Parathyroid adenoma (tissue), 2 donors: ENCODE data around the gene STARD8.

Experiments used
- H2AFZ ChIP-seq: fragments of 300-600 bp; sonication (generic); one replicate; pipeline ENCODE4 v1.7.0; 2017; ENCODE audit warnings: antibody characterized with exemption, mild to moderate bottlenecking
- H3K27ac ChIP-seq: fragments of 300-600 bp; sonication (generic); one replicate; pipeline ENCODE4 v1.7.0; 2017
- H3K27me3 ChIP-seq: fragments of 300-600 bp; sonication (generic); one replicate; pipeline ENCODE4 v1.7.0; 2017; ENCODE audit warnings: low read length; ENCODE audit not compliant: control insufficient read depth, insufficient read depth
- H3K36me3 ChIP-seq: fragments of 300-600 bp; sonication (generic); one replicate; pipeline ENCODE4 v1.7.0; 2017; ENCODE audit warnings: low read length; ENCODE audit not compliant: control insufficient read depth, insufficient read depth
- H3K4me1 ChIP-seq: fragments of 300-600 bp; sonication (generic); one replicate; pipeline ENCODE4 v1.7.0; 2017; ENCODE audit warnings: control low read depth
- H3K4me2 ChIP-seq: fragments of 300-600 bp; sonication (generic); one replicate; pipeline ENCODE4 v1.7.0; 2017; ENCODE audit warnings: low read length
- H3K4me3 ChIP-seq: fragments of 300-600 bp; sonication (generic); one replicate; pipeline ENCODE4 v1.7.0; 2017; ENCODE audit warnings: low read depth, low read length
- H3K79me2 ChIP-seq: fragments of 300-600 bp; sonication (generic); one replicate; pipeline ENCODE4 v1.7.0; 2017; ENCODE audit warnings: control low read depth
- H3K9ac ChIP-seq: fragments of 300-600 bp; sonication (generic); one replicate; pipeline ENCODE4 v1.7.0; 2017; ENCODE audit warnings: mild to moderate bottlenecking
- H3K9me3 ChIP-seq: fragments of 300-600 bp; sonication (generic); one replicate; pipeline ENCODE4 v1.7.0; 2017; ENCODE audit warnings: low read length; ENCODE audit not compliant: control insufficient read depth
- TF ChIP-seq, protein P1 (sequence below): fragments of 300-600 bp; sonication (generic); IDR thresholded peaks from one replicate; pipeline ENCODE4 v1.7.0; 2017; ENCODE audit warnings: antibody characterized with exemption, mild to moderate bottlenecking
- donor health status: primary hyperparathyroidism.

Gene STARD8

DNA sequence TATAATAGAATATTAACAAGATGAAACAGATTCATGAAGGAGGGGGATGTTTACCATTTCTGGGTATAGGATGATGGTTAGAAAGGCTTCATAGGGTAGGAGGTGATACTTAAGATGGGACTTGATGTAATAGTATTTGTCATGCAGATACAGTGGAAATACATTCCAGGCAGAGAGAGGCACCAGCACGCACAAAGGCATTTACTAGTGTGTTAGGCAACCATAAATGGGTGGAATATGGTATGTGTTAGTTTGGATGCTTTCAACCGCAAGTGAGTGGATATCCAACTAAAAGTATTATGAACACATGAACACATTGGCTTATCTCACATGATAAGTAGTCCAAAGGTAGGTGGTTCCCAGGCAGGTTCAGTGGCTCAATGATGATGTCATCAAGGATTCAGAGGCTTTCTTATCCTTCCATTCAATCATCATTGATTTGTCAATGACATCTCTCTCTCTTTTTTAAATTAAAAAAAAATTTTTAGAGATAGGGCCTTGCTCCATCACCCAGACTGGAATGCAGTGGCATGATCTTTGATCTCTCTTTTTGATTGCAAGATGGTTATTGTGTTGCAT is 12.7 kb upstream of the STARD8 start:
- H3K4me1 ChIP-seq, result no peaks in the 10 kb centered on the region
- H3K36me3 ChIP-seq, result no peaks in the 10 kb centered on the region
- no peaks in the 10 kb centered on the region for H3K79me2 ChIP-seq
- H3K4me2 ChIP-seq, result no peak overlapping the region
- TF ChIP-seq, protein P1, sequence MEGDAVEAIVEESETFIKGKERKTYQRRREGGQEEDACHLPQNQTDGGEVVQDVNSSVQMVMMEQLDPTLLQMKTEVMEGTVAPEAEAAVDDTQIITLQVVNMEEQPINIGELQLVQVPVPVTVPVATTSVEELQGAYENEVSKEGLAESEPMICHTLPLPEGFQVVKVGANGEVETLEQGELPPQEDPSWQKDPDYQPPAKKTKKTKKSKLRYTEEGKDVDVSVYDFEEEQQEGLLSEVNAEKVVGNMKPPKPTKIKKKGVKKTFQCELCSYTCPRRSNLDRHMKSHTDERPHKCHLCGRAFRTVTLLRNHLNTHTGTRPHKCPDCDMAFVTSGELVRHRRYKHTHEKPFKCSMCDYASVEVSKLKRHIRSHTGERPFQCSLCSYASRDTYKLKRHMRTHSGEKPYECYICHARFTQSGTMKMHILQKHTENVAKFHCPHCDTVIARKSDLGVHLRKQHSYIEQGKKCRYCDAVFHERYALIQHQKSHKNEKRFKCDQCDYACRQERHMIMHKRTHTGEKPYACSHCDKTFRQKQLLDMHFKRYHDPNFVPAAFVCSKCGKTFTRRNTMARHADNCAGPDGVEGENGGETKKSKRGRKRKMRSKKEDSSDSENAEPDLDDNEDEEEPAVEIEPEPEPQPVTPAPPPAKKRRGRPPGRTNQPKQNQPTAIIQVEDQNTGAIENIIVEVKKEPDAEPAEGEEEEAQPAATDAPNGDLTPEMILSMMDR, result no peak
- no peaks in the 10 kb centered on the region for H3K9me3 ChIP-seq
- H3K27me3 ChIP-seq, result no peaks in the 10 kb centered on the region
- no peak overlapping the region for H2AFZ ChIP-seq
- H3K4me3 ChIP-seq, result no peak overlapping the region
- no peak overlapping the region for H3K27ac ChIP-seq
- H3K9ac ChIP-seq, result no peak overlapping the region

DNA sequence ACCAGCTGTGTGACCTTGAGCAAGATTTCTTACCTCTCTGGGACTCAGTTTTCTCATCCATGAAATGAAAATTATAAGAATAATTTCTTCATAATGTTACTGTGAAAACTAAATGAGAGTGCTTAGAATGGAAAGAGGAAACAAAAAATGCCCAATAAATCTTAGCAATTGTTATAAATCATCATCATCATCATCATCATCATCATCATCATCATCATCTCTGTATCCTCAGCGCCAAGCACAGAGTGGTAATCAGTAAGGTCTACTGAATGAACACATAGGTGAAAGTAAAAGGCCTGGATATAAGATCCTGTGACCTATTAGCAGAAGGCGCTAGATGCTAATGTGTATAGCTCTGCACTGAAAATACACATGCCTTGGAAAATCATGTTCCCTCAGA is 6.8 kb upstream of the STARD8 start:
- Histone ChIP-seq H3K4me2 (no peak overlapping the region), H3K4me3 (no peak overlapping the region), H3K27ac (no peak overlapping the region), H3K4me1 (no peaks in the 10 kb centered on the region), H3K79me2 (no peaks in the 10 kb centered on the region), H2AFZ (no peak overlapping the region), H3K36me3 (no peaks in the 10 kb centered on the region), H3K9me3 (no peaks in the 10 kb centered on the region), H3K27me3 (no peaks in the 10 kb centered on the region), H3K9ac (no peak overlapping the region)
- TF ChIP-seq, protein P1, result no peak

DNA sequence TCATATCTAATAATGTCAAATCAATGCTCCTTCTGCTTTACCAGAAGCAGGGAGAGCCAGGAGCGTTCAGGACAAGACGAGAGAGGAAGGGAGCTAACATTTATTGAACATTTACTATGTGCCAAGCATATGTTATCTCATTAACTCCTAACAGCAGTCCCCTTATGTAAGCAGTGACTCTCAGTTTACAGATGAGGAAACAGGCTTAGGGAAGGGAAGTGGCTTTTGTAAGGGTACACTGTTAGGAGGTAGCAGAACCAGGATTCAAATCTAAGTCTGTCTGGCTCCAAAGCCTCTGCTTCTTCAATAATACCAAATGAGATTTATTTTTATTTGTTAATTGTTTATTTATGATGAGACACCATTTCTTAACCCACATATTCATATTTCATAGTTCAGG is 2.6 kb upstream of the STARD8 start:
- Histone ChIP-seq H3K36me3 (no peaks in the 10 kb centered on the region), H3K27ac (no peak overlapping the region), H3K4me2 (no peak overlapping the region), H3K4me1 (no peaks in the 10 kb centered on the region), H3K4me3 (no peak overlapping the region), H2AFZ (no peak overlapping the region), H3K27me3 (no peaks in the 10 kb centered on the region), H3K9me3 (no peaks in the 10 kb centered on the region), H3K9ac (no peak overlapping the region), H3K79me2 (no peaks in the 10 kb centered on the region)
- TF ChIP-seq, protein P1, result no peak

DNA sequence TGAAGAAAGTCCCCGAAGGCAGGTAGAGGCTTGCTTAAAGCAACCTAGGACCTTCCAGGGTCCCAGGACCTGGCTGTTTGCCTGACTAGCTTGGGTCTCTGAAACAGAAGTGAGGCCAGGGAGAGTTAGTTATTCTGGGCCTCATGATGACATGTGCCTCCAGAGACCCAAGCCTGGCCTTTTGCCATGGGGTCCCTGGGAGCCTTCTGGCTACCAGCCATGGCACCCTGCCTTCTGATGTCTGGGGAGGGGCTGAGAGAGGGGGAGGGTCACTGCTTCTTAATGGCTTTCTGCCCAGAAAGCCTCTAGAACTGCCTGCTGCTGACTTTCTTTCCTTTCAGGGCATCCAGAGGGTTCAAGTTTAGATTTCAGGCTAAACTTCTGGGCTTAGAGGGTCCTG is 1.0 kb upstream of the STARD8 start:
- Histone ChIP-seq H3K9me3 (no peaks in the 10 kb centered on the region), H3K27ac (no peak overlapping the region), H3K9ac (no peak overlapping the region), H3K79me2 (no peaks in the 10 kb centered on the region), H3K36me3 (no peaks in the 10 kb centered on the region), H3K4me2 (no peak overlapping the region), H3K4me3 (no peak overlapping the region), H2AFZ (no peak overlapping the region), H3K27me3 (no peaks in the 10 kb centered on the region), H3K4me1 (no peaks in the 10 kb centered on the region)
- TF ChIP-seq, protein P1, result no peak

DNA sequence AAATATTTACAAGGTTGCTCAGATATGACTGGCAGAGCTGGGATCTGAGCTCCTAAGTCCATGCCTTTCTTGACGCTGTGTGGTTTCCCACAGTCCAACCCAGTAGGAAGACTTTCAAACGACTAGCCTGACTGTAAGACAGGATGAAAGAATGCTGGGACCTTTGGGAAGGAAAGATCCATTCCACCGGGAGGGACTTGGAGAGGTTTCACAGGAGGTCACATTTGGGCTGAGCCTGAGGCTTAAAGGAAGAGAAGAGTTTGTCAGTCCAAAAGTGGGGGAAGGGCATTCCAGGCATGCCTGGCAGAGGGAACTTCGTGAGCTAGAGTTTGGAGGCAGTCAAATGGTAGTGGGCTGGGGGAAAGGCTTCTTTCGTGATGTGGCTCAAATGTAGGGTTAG is 1.5 kb downstream of the STARD8 start:
- Histone ChIP-seq H2AFZ (no peak overlapping the region), H3K27ac (no peak overlapping the region), H3K79me2 (no peaks in the 10 kb centered on the region), H3K4me2 (no peak overlapping the region), H3K9me3 (no peaks in the 10 kb centered on the region), H3K36me3 (no peaks in the 10 kb centered on the region), H3K4me1 (no peaks in the 10 kb centered on the region), H3K9ac (no peak overlapping the region), H3K4me3 (no peak overlapping the region), H3K27me3 (no peaks in the 10 kb centered on the region)
- TF ChIP-seq, protein P1, result no peak
